ENCODE results near the gene AURKAIP1. TPM values are rescaled to one million over a fixed set of nuclear protein-coding genes. Genes with fewer than 3 reads are reported as not detected.

AURKAIP1 gene
- total and polyA plus RNA-seq, 2 of the 13 experiments (the other 11 are each of a cell fraction or from before 2014, with no cell fraction given): 69.5 to 175 TPM

- TF ChIP-seq, protein P1, sequence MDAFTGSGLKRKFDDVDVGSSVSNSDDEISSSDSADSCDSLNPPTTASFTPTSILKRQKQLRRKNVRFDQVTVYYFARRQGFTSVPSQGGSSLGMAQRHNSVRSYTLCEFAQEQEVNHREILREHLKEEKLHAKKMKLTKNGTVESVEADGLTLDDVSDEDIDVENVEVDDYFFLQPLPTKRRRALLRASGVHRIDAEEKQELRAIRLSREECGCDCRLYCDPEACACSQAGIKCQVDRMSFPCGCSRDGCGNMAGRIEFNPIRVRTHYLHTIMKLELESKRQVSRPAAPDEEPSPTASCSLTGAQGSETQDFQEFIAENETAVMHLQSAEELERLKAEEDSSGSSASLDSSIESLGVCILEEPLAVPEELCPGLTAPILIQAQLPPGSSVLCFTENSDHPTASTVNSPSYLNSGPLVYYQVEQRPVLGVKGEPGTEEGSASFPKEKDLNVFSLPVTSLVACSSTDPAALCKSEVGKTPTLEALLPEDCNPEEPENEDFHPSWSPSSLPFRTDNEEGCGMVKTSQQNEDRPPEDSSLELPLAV (CRISPR knock-in tag; conservative IDR thresholded peaks at IDR 0.05; ENCODE audit: low read depth): no peak
- TF ChIP-seq ZBTB38 (CRISPR knock-in tag; IDR thresholded peaks at IDR 0.05) (no peak), ZIK1 (CRISPR knock-in tag; IDR thresholded peaks at IDR 0.05; ENCODE audit: borderline replicate concordance, low read depth) (0 out of 2 replicates have a peak, but pooled peaks have one; percentile 10), ZNF841 (CRISPR knock-in tag; IDR thresholded peaks at IDR 0.05; ENCODE audit: borderline replicate concordance) (no peak), ZFP41 (CRISPR knock-in tag; IDR thresholded peaks at IDR 0.05; ENCODE audit: borderline replicate concordance) (no peak), ZNF30 (CRISPR knock-in tag; IDR thresholded peaks at IDR 0.05) (no peak), ZNF574 (CRISPR knock-in tag; IDR thresholded peaks at IDR 0.05) (no peak), ZNF234 (CRISPR knock-in tag; conservative IDR thresholded peaks at IDR 0.05) (0 out of 2 replicates have a peak, but pooled peaks have one; percentile 10), SRY (CRISPR knock-in tag; IDR thresholded peaks at IDR 0.05) (no peak), ZNF20 (CRISPR knock-in tag; IDR thresholded peaks at IDR 0.05) (no peak), GFI1 (CRISPR knock-in tag; IDR thresholded peaks at IDR 0.05; ENCODE audit: borderline replicate concordance) (no peak), ZNF274 (CRISPR knock-in tag; IDR thresholded peaks at IDR 0.05) (0 out of 2 replicates have a peak, but pooled peaks have one; percentile 67), SNRNP70 (IDR thresholded peaks at IDR 0.05; ENCODE audit: low read depth, low read length) (no peak), HNRNPH1 (optimal IDR thresholded peaks at IDR 0.05; ENCODE audit: low read depth, low read length) (no peak), SNAPC4 (CRISPR knock-in tag; IDR thresholded peaks at IDR 0.05) (no peak)
- TF ChIP-seq, protein P2, sequence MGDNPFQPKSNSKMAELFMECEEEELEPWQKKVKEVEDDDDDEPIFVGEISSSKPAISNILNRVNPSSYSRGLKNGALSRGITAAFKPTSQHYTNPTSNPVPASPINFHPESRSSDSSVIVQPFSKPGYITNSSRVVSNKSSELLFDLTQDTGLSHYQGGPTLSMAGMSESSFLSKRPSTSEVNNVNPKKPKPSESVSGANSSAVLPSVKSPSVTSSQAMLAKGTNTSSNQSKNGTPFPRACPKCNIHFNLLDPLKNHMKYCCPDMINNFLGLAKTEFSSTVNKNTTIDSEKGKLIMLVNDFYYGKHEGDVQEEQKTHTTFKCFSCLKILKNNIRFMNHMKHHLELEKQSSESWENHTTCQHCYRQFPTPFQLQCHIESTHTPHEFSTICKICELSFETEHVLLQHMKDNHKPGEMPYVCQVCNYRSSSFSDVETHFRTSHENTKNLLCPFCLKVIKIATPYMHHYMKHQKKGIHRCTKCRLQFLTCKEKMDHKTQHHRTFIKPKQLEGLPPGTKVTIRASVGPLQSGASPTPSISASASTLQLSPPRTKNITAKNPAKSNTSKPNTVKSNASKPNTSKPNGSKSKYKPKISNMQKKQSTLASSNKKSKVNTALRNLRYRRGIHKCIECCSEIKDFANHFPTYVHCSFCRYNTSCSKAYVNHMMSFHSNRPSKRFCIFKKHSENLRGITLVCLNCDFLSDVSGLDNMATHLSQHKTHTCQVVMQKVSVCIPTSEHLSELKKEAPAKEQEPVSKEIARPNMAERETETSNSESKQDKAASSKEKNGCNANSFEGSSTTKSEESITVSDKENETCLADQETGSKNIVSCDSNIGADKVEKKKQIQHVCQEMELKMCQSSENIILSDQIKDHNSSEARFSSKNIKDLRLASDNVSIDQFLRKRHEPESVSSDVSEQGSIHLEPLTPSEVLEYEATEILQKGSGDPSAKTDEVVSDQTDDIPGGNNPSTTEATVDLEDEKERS (CRISPR knock-in tag; IDR thresholded peaks at IDR 0.05): no peak
Observed at GRCh38 chr1:1325288-1326074, 49.5 kb downstream of the AURKAIP1 start (continued).
